Upper lobe of left lung (tissue), 6 donors: ENCODE data around the gene PPBP. TPM values are rescaled to one million over a fixed set of nuclear protein-coding genes. Genes with fewer than 3 reads are reported as not detected.

ENCODE experiments used
- ATAC-seq, 2 donors: fragments of 200-7000 bp; cut with Tn5 transposase; one replicate each; pipeline ENCODE4 v1.9.1; 2022; ENCODE audit warnings: mild to moderate bottlenecking in 2 of 2, moderate library complexity in 2 of 2; ENCODE audit not compliant: low FRiP score in 2 of 2
- DNase-seq, 2 donors: peaks; one replicate each; pipeline ENCODE4 v3.0.0-alpha.2; 2019 to 2020
- H3K27ac ChIP-seq, 4 donors: fragments of 200-600 bp; sonication (generic); one replicate each; pipeline ENCODE4 v1.5.1; 2016 to 2019
- H3K27me3 ChIP-seq, 4 donors: fragments of 200-600 bp; sonication (generic); one replicate each; pipeline ENCODE4 v1.5.1; 2017 to 2019
- H3K36me3 ChIP-seq, 4 donors: fragments of 200-600 bp; sonication (generic); one replicate each; pipeline ENCODE4 v1.5.1; 2016 to 2019
- H3K4me1 ChIP-seq, 4 donors: fragments of 200-600 bp; sonication (generic); one replicate each; pipeline ENCODE4 v1.5.1; 2018 to 2019
- H3K4me3 ChIP-seq, 4 donors: fragments of 200-600 bp; sonication (generic); one replicate each; pipeline ENCODE4 v1.5.1; 2017 to 2019; ENCODE audit warnings: mild to moderate bottlenecking in 2 of 4, moderate library complexity in 1 of 4
- H3K9me3 ChIP-seq, 4 donors: fragments of 200-600 bp; sonication (generic); one replicate each; pipeline ENCODE4 v1.5.1; 2018 to 2019
- EP300 ChIP-seq, 4 donors: sonication (generic); formaldehyde crosslinking; IDR thresholded peaks; one replicate each; pipeline ENCODE4 v1.5.1; 2017; ENCODE audit warnings: antibody characterized with exemption in 4 of 4, control low read depth in 2 of 4
- POLR2A ChIP-seq, 4 donors: fragments of 450-650 bp; IDR thresholded peaks; one replicate each; pipeline ENCODE4 v1.5.1; 2016 to 2017; ENCODE audit warnings: antibody characterized with exemption in 4 of 4, mild to moderate bottlenecking in 2 of 4
- POLR2AphosphoS5 ChIP-seq, 2 donors: sonication (generic); formaldehyde crosslinking; IDR thresholded peaks; one replicate each; pipeline ENCODE4 v1.5.1; 2017; ENCODE audit warnings: antibody characterized with exemption in 2 of 2
- WGBS, 2 donors: methylation state at CpG; one replicate each; pipeline ENCODE4 v1.1.5; 2017 to 2018; 5-methylcytosine and 5-hydroxymethylcytosine counted together
- total RNA-seq, 6 donors: library from RNA; depleted of rRNA in 4 of 6; stranded (reverse); fragments of >200 nt in 4 of 6; gene quantifications; one replicate each; pipeline versions ENCODE4 v1.1.0 to v1.2.1, GENCODE V29; 2016 to 2021
- TF ChIP-seq, protein P1 (sequence below), 6 experiments: fragments of 450-650 bp in 4 of 6; fragments of 200-600 bp in 2 of 6; sonication (generic) in 2 of 6; IDR thresholded peaks; one replicate each; pipeline ENCODE4 v1.5.1; 2016 to 2019; ENCODE audit warnings: antibody characterized with exemption in 6 of 6
- donor health status: DM: no; HTN: no; CAD: no; lungs with moderate emphysema.
- donor health status: DM: no; HTN: yes; CAD: no; lungs with severe emphysema.

PPBP gene
- total RNA-seq, 6 donors from 2014 or later = 1.4 to 32.2 (median 6.0) TPM; not detected in 1

GRCh38 chr4:73979407-73979957, 8.5 kb downstream of the PPBP start:
- ATAC-seq (no peak), DNase-seq (no peak)
- TF ChIP-seq POLR2AphosphoS5 (IDR thresholded peaks at IDR 0.05) (no peak), POLR2A (IDR thresholded peaks at IDR 0.05) (no peak), EP300 (IDR thresholded peaks at IDR 0.05) (no peak)
- TF ChIP-seq, protein P1, sequence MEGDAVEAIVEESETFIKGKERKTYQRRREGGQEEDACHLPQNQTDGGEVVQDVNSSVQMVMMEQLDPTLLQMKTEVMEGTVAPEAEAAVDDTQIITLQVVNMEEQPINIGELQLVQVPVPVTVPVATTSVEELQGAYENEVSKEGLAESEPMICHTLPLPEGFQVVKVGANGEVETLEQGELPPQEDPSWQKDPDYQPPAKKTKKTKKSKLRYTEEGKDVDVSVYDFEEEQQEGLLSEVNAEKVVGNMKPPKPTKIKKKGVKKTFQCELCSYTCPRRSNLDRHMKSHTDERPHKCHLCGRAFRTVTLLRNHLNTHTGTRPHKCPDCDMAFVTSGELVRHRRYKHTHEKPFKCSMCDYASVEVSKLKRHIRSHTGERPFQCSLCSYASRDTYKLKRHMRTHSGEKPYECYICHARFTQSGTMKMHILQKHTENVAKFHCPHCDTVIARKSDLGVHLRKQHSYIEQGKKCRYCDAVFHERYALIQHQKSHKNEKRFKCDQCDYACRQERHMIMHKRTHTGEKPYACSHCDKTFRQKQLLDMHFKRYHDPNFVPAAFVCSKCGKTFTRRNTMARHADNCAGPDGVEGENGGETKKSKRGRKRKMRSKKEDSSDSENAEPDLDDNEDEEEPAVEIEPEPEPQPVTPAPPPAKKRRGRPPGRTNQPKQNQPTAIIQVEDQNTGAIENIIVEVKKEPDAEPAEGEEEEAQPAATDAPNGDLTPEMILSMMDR (IDR thresholded peaks at IDR 0.05) = no peak
- no peaks in the 10 kb centered on the region for H3K27me3 ChIP-seq
- no peak overlapping the region for H3K4me3 ChIP-seq
- peaks cover 0 to 4% (median 2%) of the 10 kb centered on the region in 4 donors for H3K4me1 ChIP-seq
- no peak overlapping the region for H3K27ac ChIP-seq
- H3K9me3 ChIP-seq = peaks cover 0 to 6% (median 0%) of the 10 kb centered on the region in 4 donors
- 85 to 89% methylated on average over 3 of the region's 3 CpGs for WGBS, 2 donors
- H3K36me3 ChIP-seq = no peaks in the 10 kb centered on the region

GRCh38 chr4:73978886-73979285, 9.1 kb downstream of the PPBP start:
- no peak for ATAC-seq

GRCh38 chr4:73976716-73977115, 11.3 kb downstream of the PPBP start:
- 72 to 75% methylated on average over 4 of the region's 4 CpGs for WGBS, 2 donors
- H3K27me3 ChIP-seq = no peaks in the 10 kb centered on the region
- H3K9me3 ChIP-seq = peaks cover 0 to 6% (median 0%) of the 10 kb centered on the region in 4 donors
- H3K4me3 ChIP-seq = no peak overlapping the region
- DNase-seq (no peak), ATAC-seq (no peak)
- H3K36me3 ChIP-seq = no peaks in the 10 kb centered on the region
- no peak overlapping the region for H3K27ac ChIP-seq
- peaks cover 0 to 3% (median 1%) of the 10 kb centered on the region in 4 donors for H3K4me1 ChIP-seq
- TF ChIP-seq, protein P1 (IDR thresholded peaks at IDR 0.05) = no peak
- TF ChIP-seq POLR2AphosphoS5 (IDR thresholded peaks at IDR 0.05) = no peak
- TF ChIP-seq EP300 (IDR thresholded peaks at IDR 0.05) = no peak
- TF ChIP-seq POLR2A (IDR thresholded peaks at IDR 0.05) = no peak

More at GRCh38 chr4:73978886-73979285, 9.1 kb downstream of the PPBP start:
- H3K4me3 ChIP-seq = no peak overlapping the region
- no peaks in the 10 kb centered on the region for H3K36me3 ChIP-seq
- TF ChIP-seq, protein P1 (IDR thresholded peaks at IDR 0.05) = no peak
- no peaks in the 10 kb centered on the region for H3K27me3 ChIP-seq
- DNase-seq = no peak
- peaks cover 0 to 4% (median 2%) of the 10 kb centered on the region in 4 donors for H3K4me1 ChIP-seq
- H3K27ac ChIP-seq = no peak overlapping the region
- H3K9me3 ChIP-seq = peaks cover 0 to 6% (median 0%) of the 10 kb centered on the region in 4 donors

- TF ChIP-seq, protein P1 (IDR thresholded peaks at IDR 0.05) = no peak
- TF ChIP-seq POLR2AphosphoS5 (IDR thresholded peaks at IDR 0.05) (no peak), POLR2A (IDR thresholded peaks at IDR 0.05) (no peak), EP300 (IDR thresholded peaks at IDR 0.05) (no peak)
Observed at GRCh38 chr4:73976217-73976616, 11.8 kb downstream of the PPBP start.

GRCh38 chr4:73974352-73974751, 13.6 kb downstream of the PPBP start:
- Histone ChIP-seq H3K4me1 (no peaks in the 10 kb centered on the region), H3K27ac (no peak overlapping the region), H3K4me3 (no peak overlapping the region), H3K27me3 (no peaks in the 10 kb centered on the region), H3K36me3 (no peaks in the 10 kb centered on the region), H3K9me3 (peaks cover 0 to 10% (median 0%) of the 10 kb centered on the region in 4 donors)
- TF ChIP-seq POLR2AphosphoS5 (IDR thresholded peaks at IDR 0.05) (no peak), EP300 (IDR thresholded peaks at IDR 0.05) (no peak), POLR2A (IDR thresholded peaks at IDR 0.05) (no peak)
- TF ChIP-seq, protein P1 (IDR thresholded peaks at IDR 0.05) = no peak
- no peak for ATAC-seq
- no peak for DNase-seq

More at GRCh38 chr4:73976217-73976616, 11.8 kb downstream of the PPBP start:
- 89 to 100% methylated on average over 1 to 2 of the region's 2 CpGs for WGBS, 2 donors
- peak; percentile 37 to 39 for ATAC-seq
- no peak for DNase-seq
- Histone ChIP-seq H3K27me3 (no peaks in the 10 kb centered on the region), H3K4me3 (no peak overlapping the region), H3K36me3 (no peaks in the 10 kb centered on the region), H3K27ac (no peak overlapping the region), H3K9me3 (peaks cover 0 to 6% (median 0%) of the 10 kb centered on the region in 4 donors), H3K4me1 (no peaks in the 10 kb centered on the region)
